Measurements from ENCODE around the gene FAM9C. TPM values are rescaled to one million over a fixed set of nuclear protein-coding genes. Genes with fewer than 3 reads are reported as not detected.
A peak's percentile ranks its signal among the peaks of the same experiment; 100 is the strongest.

Gene FAM9C
- total and polyA plus RNA-seq, 12 donors, result 0.07 to 1.00 (median 0.29) TPM; not detected in 6

GRCh38 chrX:13059637-13060499 lies 15.4 kb upstream of the FAM9C start:
- intact Hi-C loops (cut with DNase I), result no loop called here
- 78 to 85% methylated on average over 3 of the region's 3 CpGs for WGBS, 2 donors
- peaks cover 0 to 20% (median 0%) of the 10 kb centered on the region in 11 donors for H3K9me3 ChIP-seq
- no peak overlapping the region for H3K4me3 ChIP-seq
- no peak for TF ChIP-seq CTCF (IDR thresholded peaks at IDR 0.05)
- DNase-seq (no peak), ATAC-seq (no peak)
- peaks cover 0 to 5% (median 0%) of the 10 kb centered on the region in 7 donors for H3K27me3 ChIP-seq
- H3K36me3 ChIP-seq, result no peaks in the 10 kb centered on the region
- peaks cover 0 to 15% (median 0%) of the 10 kb centered on the region in 9 donors for H3K4me1 ChIP-seq
- no peak overlapping the region for H3K27ac ChIP-seq

- Histone ChIP-seq H3K27me3 (no peaks in the 10 kb centered on the region), H3K9me3 (no peaks in the 10 kb centered on the region), H3K4me1 (peaks cover 0 to 33% (median 6%) of the 10 kb centered on the region in 9 donors), H3K36me3 (no peaks in the 10 kb centered on the region), H3K27ac (peak overlapping the region in 1 of 10 donors; percentile 9), H3K4me3 (no peak overlapping the region)
- DNase-seq, result no peak
- no peak for ATAC-seq
- intact Hi-C loops (cut with DNase I), result no loop called here
- TF ChIP-seq CTCF (IDR thresholded peaks at IDR 0.05), result no peak
- 82 to 88% methylated on average over 1 of the region's 1 CpG for WGBS, 2 donors
These were observed 11.1 kb upstream of the FAM9C start for GRCh38 chrX:13055486-13055885.

GRCh38 chrX:13053171-13053570 lies 8.8 kb upstream of the FAM9C start:
- ATAC-seq (no peak), DNase-seq (no peak)
- no peaks in the 10 kb centered on the region for H3K9me3 ChIP-seq
- H3K4me1 ChIP-seq, result peaks cover 0 to 29% (median 6%) of the 10 kb centered on the region in 9 donors
- H3K4me3 ChIP-seq, result no peak overlapping the region
- peak overlapping the region in 2 of 10 donors; percentile 55 to 56 for H3K27ac ChIP-seq
- no peaks in the 10 kb centered on the region for H3K36me3 ChIP-seq
- intact Hi-C loops (cut with DNase I), result no loop called here
- TF ChIP-seq CTCF (IDR thresholded peaks at IDR 0.05), result no peak
- no peaks in the 10 kb centered on the region for H3K27me3 ChIP-seq

GRCh38 chrX:13051529-13052172 lies 7.2 kb upstream of the FAM9C start:
- Histone ChIP-seq H3K4me1 (peaks cover 0 to 29% (median 6%) of the 10 kb centered on the region in 9 donors), H3K4me3 (no peak overlapping the region), H3K9me3 (no peaks in the 10 kb centered on the region), H3K27me3 (no peaks in the 10 kb centered on the region), H3K36me3 (no peaks in the 10 kb centered on the region), H3K27ac (peak overlapping the region in 7 of 10 donors; percentile 26 to 74 (median 53))
- no peak for TF ChIP-seq CTCF (IDR thresholded peaks at IDR 0.05)
- intact Hi-C loops (cut with DNase I), result no loop called here
- peak; percentile 15 to 28 for DNase-seq
- ATAC-seq, result peak in 6 of 8 donors; percentile 48 to 69 (median 54)
- 62 to 69% methylated on average over 4 of the region's 4 CpGs for WGBS, 2 donors
